SIG-M5 treated with dmso at 0.1 percent for 504 hours (cell line): ENCODE results near the gene PSMA6.
A peak's percentile ranks its signal among the peaks of the same experiment; 100 is the strongest.
"Not testable (repeated sequence)": the region's sequence is repeated elsewhere in the genome, so short reads cannot be mapped to it uniquely, and the experiment has no call there.

Source experiments
- DNase-seq: peaks from one replicate; lab custom pipeline; 2025; ENCODE audit not compliant: unreplicated experiment; lab: John Stamatoyannopoulos, UW

PSMA6 gene

GRCh38 chr14:35292051-35292769, at the start of gene PSMA6:
Gene PSMA6, plus strand, starts transcription at chr14:35292382. Its CDS starts 95 bp downstream, at chr14:35292477.
- peak; percentile 97 for DNase-seq

GRCh38 chr14:35242599-35243311, 49.4 kb upstream of the PSMA6 start:
- no peak for DNase-seq

GRCh38 chr14:35243956-35244355, 48.2 kb upstream of the PSMA6 start:
- DNase-seq: no peak

- DNase-seq: no peak
Measured at GRCh38 chr14:35244542-35244941, 47.6 kb upstream of the PSMA6 start.

- DNase-seq: no peak
Measured at GRCh38 chr14:35245051-35245450, 47.1 kb upstream of the PSMA6 start.

GRCh38 chr14:35247777-35248475, 44.3 kb upstream of the PSMA6 start:
- DNase-seq: no peak

GRCh38 chr14:35248476-35248788, 43.8 kb upstream of the PSMA6 start:
- DNase-seq: no peak

- DNase-seq: no peak
Measured at GRCh38 chr14:35250319-35250718, 41.9 kb upstream of the PSMA6 start.

- no peak for DNase-seq
Measured at GRCh38 chr14:35252451-35252868, 39.7 kb upstream of the PSMA6 start.

- DNase-seq: not testable (repeated sequence)
Measured at GRCh38 chr14:35253056-35253455, 39.1 kb upstream of the PSMA6 start.

- not testable (repeated sequence) for DNase-seq
Measured at GRCh38 chr14:35254034-35254622, 38.1 kb upstream of the PSMA6 start.

- DNase-seq: no peak
Measured at GRCh38 chr14:35254736-35255135, 37.4 kb upstream of the PSMA6 start.

- no peak for DNase-seq
Measured at GRCh38 chr14:35255711-35256110, 36.5 kb upstream of the PSMA6 start.

GRCh38 chr14:35257809-35258208, 34.4 kb upstream of the PSMA6 start:
- DNase-seq: no peak

- DNase-seq: no peak
Measured at GRCh38 chr14:35258420-35258819, 33.8 kb upstream of the PSMA6 start.

GRCh38 chr14:35261774-35262173, 30.4 kb upstream of the PSMA6 start:
- no peak for DNase-seq

- DNase-seq: no peak
Measured at GRCh38 chr14:35262436-35262835, 29.7 kb upstream of the PSMA6 start.

- DNase-seq: no peak
Measured at GRCh38 chr14:35268946-35269345, 23.2 kb upstream of the PSMA6 start.

GRCh38 chr14:35274805-35275204, 17.4 kb upstream of the PSMA6 start:
- no peak for DNase-seq

- no peak for DNase-seq
Measured at GRCh38 chr14:35277179-35277578, 15.0 kb upstream of the PSMA6 start.

- DNase-seq: no peak
Measured at GRCh38 chr14:35279369-35279768, 12.8 kb upstream of the PSMA6 start.

GRCh38 chr14:35281341-35281740, 10.8 kb upstream of the PSMA6 start:
- no peak for DNase-seq
